HG03066 (cell line): ENCODE measurements around the gene CCM2.
A peak's percentile ranks its signal among the peaks of the same experiment; 100 is the strongest.

Experiments used
- ATAC-seq: cut with Tn5 transposase; IDR thresholded peaks from one replicate; pipeline ENCODE4 v1.9.1; 2021; ENCODE audit warnings: low read depth; ENCODE audit not compliant: unreplicated experiment

The CCM2 gene

GRCh38 chr7:44967571-44968446, 32.2 kb upstream of the CCM2 start:
- ATAC-seq, result no peak

GRCh38 chr7:44969049-44969700, 30.8 kb upstream of the CCM2 start:
- ATAC-seq, result no peak

GRCh38 chr7:44969701-44970522, 30.1 kb upstream of the CCM2 start:
- no peak for ATAC-seq

- ATAC-seq, result no peak
Measured at GRCh38 chr7:44970523-44971051, 29.4 kb upstream of the CCM2 start.

GRCh38 chr7:44971188-44971901, 28.7 kb upstream of the CCM2 start:
- ATAC-seq, result no peak

- ATAC-seq, result no peak
Measured at GRCh38 chr7:44971902-44972441, 28.0 kb upstream of the CCM2 start.

- no peak for ATAC-seq
Measured at GRCh38 chr7:44972562-44972961, 27.4 kb upstream of the CCM2 start.

GRCh38 chr7:44973610-44974401, 26.2 kb upstream of the CCM2 start:
- ATAC-seq, result no peak

- ATAC-seq, result no peak
Measured at GRCh38 chr7:44974549-44974948, 25.5 kb upstream of the CCM2 start.

- no peak for ATAC-seq
Measured at GRCh38 chr7:44975331-44976039, 24.5 kb upstream of the CCM2 start.

- ATAC-seq, result no peak
Measured at GRCh38 chr7:44976040-44976745, 23.8 kb upstream of the CCM2 start.

GRCh38 chr7:44976746-44977196, 23.2 kb upstream of the CCM2 start:
- no peak for ATAC-seq

GRCh38 chr7:44977304-44977958, 22.6 kb upstream of the CCM2 start:
- no peak for ATAC-seq

GRCh38 chr7:44977959-44978335, 22.1 kb upstream of the CCM2 start:
- no peak for ATAC-seq

- peak; percentile 64 for ATAC-seq
Measured at GRCh38 chr7:44978511-44979366, 21.3 kb upstream of the CCM2 start, which contains the start of gene MYO1G. Gene MYO1G, minus strand, starts transcription at chr7:44979015. Its CDS starts 54 bp downstream, at chr7:44978961.
